Left forelimb (tissue), 1 donor: ENCODE measurements around the gene VIM.
"Not testable (repeated sequence)": the region's sequence is repeated elsewhere in the genome, so short reads cannot be mapped to it uniquely, and the experiment has no call there.

ENCODE experiments used
- DNase-seq: peaks from one replicate; pipeline ENCODE4 v3.0.0-alpha.2; 2018; ENCODE audit warnings: low spot score

Gene VIM

DNA sequence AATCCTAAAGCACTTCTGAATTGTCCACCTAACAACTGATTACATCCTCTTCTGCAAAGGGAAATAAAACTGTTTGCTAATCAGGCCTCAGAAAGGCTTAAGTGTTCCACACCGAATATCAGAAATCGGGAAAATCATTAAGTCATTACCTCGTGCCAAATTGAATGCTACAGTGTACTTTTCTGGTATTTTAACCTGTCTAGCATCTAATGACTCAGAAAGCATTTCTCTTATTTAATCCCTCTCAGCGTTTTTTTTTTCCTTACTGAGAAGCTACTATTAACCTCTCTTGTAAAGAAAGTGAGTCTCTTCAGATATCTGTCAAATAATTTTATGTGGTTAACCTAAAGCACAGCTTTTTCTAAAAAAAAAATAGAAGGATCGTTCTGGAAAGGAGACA, 28.6 kb downstream of the VIM start:
- no peak for DNase-seq

DNA sequence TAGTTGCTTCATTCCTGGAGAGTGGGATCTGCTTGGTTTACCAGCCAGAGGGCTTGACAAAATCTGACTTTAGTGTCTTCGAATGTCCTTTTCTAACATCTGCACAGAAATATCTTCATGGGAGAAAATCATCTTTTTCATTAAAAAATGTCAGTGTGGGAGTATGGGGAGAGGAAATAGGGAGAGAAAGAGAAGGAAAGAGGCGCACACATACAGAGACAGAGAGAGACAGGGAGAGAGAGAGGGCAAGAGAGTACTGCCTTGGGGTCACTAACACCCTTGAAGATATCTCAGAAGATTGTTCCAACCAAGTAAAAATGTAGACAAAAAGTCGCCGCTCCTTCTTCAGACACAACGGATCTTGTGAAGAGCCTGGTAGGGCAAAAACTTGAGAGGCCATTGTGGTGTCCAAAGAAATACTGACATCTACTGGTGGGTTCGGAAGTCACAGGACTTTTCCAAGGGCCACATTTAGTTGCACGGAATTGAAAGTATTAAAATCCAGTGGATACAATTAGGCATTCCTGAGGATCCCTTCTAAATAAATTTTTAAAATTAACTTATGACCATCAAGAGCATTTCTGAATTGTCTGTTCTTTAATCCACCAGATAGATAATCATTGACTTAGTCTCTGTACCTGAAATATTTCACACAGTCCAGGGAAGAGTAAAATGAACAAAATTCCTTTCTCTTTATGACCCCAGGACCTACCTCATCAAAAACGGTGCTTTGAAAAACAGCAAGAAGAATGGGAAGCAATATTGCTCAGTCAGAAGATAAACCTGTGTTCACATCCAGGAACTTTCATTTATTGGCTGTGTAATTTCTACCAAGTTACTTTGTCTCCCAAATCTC, 29.7 kb downstream of the VIM start:
- no peak for DNase-seq

DNA sequence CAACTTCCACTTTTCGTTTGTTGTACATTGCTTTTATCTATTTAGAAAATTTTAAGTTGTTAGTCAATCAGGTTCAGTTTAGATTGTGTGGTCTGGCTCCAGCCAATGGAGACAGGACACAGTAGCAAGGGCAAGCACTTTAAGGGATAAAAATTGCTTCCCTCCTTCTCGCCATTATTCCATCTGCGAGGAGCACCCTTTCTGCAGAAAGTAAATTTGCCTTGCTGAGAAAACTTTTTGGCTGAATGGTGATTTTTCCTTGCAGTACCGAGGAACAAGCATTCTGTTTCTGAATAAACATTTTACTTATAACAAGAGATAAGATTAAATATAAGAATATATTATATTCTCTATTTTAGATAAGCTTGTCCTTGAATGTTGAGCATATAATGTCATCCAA, 34.5 kb downstream of the VIM start:
- no peak for DNase-seq

DNA sequence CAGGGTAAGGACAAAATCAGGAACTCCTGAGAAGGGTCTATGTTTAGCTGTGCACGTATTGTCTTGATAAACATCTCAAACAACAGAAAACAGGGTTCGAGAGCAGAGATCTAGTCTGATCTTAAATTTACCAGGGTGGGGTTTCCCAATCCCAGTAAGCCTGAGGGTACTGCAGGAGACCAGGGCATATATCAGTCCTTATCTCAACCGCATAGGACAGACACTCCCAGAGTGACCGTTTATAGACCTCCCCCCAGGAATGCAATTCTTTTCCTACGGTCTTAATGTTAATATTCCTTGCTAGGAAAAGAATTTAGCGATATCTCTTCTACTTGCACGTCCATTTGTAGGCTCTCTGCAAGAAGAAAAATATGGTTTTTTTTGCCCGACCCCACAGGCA, 35.5 kb downstream of the VIM start:
- DNase-seq = no peak

DNA sequence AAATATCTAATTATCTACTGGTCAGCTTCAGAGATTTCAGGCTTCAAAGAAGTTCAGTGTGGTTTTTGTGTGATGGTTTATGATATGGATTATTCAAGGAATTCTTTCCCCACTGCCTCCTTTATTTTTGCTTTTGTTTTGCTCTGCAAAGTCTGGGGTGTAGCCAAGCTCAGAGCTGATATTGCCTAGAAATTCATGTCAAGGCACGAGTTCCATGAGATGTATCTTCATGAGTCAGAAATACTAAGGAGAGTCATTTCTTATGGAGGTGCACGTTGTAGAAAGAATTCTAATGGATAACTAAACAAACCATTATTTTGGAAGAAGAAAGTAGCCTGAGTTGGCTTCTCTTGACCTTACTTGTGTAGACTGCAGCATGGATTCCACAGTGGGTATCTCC, 37.4 kb downstream of the VIM start:
- no peak for DNase-seq

DNA sequence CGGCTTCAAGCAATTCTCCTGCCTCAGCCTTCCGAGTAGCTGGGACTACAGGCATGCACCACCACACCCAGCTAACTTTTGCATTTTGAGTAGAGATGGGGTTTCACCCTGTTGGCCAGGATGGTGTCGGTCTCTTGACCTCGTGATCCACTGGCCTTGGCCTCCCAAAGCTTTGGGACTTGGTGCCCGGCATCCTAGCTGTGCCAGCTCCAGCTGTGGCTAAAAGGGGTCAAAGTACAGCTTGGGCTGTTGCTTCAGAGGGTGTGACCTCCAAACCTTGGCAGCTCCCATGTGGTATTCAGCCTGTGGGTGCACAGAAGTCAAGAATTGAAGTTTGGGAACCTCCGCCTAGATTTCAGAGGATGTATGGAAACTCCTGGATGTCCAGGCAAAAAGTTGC, 38.5 kb downstream of the VIM start:
- DNase-seq = not testable (repeated sequence)

DNA sequence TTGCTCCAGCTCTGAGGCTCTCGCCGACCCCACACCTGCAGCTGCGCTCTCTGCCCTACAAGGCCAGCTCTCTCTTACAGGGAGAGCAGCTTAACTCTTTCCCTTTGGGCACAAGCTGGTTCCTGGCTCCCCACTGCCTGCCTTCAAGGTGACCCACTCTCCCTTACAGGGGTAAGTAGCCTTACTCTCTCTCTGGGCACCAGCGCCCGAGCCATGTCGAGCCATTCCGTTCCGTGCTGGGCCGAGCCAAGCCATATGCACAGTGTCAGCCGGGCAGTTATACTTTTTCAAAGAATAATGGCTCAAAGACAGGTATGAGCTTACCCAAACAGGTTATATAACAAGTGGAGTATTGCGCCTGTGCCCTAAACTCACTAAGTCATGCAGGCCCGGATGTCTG, 44.6 kb downstream of the VIM start:
- no peak for DNase-seq

DNA sequence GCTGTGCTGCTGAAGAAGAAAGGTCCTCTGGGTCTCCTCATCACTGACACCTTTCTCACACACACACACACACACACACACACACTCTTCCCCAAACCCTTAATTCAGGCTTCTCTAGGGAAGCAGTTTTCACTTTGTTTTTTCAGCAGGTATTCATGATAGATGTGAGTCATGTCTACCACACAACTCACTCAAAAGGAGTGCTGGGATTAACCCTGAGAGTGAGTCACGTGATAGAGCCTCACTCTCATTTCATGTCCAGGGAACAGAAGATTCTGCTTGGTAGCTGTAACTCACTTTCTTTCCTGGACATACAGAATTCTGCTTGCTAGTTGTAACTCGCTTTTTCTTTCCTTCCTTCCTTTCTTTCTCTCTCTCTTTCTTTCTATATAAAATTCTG, 45.4 kb downstream of the VIM start:
- DNase-seq = no peak

DNA sequence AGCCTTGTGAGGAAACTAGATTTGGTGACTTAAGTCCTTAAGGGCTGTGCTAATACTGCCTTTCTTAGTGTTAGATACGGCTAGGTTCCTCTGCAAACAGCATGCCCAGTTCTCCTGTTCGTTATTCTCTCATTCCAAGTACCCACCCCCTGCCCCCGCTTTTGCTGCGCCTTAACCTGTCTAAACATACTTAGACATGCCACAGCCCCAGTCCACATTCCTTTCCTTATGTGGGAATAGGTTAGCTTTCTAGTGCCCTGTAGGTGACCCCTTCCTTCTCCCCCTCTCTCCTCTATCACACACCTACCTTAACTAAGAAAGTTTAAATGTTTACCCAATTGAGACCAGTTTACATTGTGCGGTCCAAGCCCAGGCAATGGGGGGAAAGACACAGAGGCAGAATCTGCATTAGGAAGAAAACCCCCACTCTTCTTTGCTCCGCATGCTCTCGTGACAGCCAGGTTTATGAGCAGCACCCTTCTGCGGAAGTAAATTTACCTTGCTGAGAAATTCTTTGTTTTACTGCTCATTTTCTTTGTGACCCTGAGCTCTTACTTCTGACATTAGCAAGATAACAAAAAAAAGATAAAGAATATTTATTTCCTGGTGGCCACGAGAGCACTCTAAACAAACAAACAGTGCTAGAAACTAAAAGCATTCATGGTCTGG, 48.8 kb downstream of the VIM start:
- no peak for DNase-seq

DNA sequence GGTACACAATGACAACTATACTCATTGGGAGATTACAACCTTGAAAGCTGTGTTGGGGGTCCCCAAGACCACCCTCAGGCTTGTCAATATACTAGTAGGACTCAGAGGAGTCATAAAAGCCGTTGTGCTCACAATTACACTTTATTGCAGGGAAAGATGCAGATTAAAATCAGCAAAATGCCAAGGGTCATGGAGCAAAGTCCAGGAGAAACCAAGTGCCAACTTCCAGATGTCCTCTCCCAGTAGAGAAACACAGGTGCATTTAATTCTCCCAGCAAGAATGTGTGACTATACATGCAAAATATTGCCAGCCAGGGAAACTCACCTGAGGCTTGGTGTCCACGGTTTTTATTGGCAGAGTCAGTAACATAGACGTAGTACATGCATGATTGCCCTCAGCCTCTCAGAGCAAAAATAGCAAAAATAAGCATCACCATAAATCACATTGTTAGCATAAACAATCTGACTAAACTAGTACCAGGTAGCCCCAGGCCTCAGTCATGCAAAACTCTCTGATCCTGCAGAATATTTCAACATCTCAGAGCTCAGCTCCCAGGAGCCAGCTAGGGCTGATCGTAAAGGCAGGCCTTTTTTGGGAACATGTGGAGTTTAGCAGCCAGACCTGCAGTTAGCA, 50.7 kb downstream of the VIM start:
- DNase-seq = no peak

DNA sequence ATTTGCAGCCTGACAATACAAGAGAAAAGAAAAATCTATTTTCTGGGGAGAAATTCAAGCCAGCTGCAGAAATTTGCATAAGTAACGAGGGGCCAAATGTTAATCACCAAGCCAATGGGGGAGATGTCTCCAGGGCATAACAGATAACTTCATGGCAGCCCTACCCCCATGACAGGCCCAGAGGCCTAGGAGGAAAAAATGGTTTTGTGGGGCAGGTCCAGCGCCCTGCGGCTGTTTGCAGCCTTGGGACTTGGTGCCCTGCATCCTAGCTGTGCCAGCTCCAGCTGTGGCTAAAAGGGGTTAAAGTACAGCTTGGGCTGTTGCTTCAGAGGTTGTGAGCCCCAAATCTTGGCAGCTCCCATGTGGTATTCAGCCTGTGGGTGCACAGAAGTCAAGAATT, 54.3 kb downstream of the VIM start:
- no peak for DNase-seq

DNA sequence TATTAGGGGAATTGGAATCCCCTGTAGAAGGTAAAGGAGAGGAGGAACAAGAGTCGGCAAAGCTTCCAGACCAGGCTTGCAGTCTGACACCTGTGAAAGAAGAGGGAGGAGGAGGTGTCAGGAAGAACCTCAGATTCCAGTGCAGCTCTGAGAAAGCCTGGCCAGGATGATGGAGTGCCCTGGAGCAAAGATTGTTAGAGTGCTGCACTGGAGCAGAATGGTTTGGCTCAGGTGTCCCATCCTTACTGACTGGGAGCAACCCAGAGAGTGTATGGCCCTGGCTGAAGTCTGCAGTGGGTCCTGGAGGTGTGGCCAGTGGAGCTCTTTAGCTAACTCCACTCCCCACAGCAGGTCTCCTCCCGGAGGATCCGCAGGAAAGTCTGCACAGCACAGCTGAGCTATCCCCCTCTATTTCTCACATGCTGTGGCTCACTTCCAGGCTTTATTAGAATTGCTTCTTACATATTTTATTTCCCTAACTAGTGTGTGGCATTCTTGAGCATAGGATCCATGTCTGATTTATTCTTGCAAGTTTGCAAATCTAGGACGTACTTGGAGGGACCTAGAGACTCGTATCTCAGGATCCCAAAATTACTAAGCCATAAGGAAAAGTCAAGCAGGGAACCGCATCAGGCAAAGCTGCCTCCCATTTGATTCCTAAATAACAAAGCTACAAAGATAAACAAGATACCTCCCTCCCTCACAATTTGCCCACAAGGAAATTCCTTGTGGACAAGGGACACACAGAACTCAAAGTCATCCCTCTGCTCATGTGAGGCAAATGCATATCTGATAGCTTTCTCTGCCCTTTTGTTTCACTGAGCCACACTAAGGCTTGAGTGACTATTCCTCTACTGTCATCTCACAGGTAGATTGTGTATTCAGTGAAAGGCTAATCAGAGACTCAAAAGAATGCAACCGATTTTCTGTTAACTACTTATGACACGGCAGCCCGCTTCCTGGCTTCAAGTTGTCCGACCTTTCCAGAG, 58.8 kb downstream of the VIM start:
- no peak for DNase-seq
